Gastroesophageal sphincter (tissue), 3 donors: ENCODE results near the gene TNFRSF8.

Experiments used
- EP300 ChIP-seq: sonication (generic); formaldehyde crosslinking; IDR thresholded peaks from one replicate; pipeline ENCODE4 v1.6.1; 2017; ENCODE audit warnings: antibody characterized with exemption, mild to moderate bottlenecking
- POLR2A ChIP-seq, 2 donors: fragments of 450-650 bp; IDR thresholded peaks; one replicate each; pipeline ENCODE4 v1.6.1; 2017; ENCODE audit warnings: antibody characterized with exemption in 2 of 2, mild to moderate bottlenecking in 2 of 2, moderate library complexity in 1 of 2
- TF ChIP-seq, protein P1 (sequence below), 4 experiments: fragments of 200-600 bp in 2 of 4; fragments of 450-650 bp in 2 of 4; sonication (generic) in 1 of 4; IDR thresholded peaks; one replicate each; pipeline ENCODE4 v1.5.1; 2017 to 2019; ENCODE audit warnings: antibody characterized with exemption in 4 of 4, mild to moderate bottlenecking in 2 of 4, moderate library complexity in 2 of 4

DNA sequence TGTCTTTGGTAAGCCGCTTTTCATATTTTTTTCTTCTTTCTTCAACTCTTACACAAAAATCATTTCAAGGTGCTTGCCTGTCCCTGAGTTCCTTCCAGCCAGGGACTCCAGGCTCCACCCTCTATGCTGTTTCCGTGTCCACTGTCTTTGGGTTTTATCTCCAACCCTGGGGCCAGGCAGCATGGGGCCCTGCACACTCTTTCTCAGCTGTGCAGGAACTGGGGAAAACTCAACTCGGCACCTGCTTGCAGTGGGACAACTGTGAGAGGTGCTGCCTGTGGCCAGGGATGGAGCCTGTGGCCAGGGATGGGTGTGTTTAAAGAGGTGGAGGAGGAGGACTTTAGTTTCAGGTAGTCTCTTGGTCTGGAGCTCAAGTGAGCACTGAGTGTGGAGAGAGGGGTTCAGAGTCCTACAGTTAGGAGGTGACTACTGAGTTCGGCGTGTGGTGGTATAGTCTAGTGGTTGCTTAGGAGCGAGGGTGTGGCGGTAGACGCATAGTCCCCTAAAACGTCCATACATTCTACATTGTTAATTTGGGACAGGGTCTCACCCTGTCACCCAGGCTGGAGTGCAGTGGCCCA lies 13.4 kb downstream of the TNFRSF8 start:
- TF ChIP-seq, protein P1, sequence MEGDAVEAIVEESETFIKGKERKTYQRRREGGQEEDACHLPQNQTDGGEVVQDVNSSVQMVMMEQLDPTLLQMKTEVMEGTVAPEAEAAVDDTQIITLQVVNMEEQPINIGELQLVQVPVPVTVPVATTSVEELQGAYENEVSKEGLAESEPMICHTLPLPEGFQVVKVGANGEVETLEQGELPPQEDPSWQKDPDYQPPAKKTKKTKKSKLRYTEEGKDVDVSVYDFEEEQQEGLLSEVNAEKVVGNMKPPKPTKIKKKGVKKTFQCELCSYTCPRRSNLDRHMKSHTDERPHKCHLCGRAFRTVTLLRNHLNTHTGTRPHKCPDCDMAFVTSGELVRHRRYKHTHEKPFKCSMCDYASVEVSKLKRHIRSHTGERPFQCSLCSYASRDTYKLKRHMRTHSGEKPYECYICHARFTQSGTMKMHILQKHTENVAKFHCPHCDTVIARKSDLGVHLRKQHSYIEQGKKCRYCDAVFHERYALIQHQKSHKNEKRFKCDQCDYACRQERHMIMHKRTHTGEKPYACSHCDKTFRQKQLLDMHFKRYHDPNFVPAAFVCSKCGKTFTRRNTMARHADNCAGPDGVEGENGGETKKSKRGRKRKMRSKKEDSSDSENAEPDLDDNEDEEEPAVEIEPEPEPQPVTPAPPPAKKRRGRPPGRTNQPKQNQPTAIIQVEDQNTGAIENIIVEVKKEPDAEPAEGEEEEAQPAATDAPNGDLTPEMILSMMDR (IDR thresholded peaks at IDR 0.05) = no peak
- no peak for TF ChIP-seq POLR2A (IDR thresholded peaks at IDR 0.05)
- TF ChIP-seq EP300 = no peak
